Raji (cell line): Measurements from ENCODE around the gene NELL2.

ENCODE experiments used
- POLR2A ChIP-seq: IDR thresholded peaks from 2 replicates; pipeline ENCODE4 v1.6.1; 2011; ENCODE audit warnings: low read depth, low read length, control low read depth; ENCODE audit not compliant: insufficient read depth

NELL2 gene

DNA sequence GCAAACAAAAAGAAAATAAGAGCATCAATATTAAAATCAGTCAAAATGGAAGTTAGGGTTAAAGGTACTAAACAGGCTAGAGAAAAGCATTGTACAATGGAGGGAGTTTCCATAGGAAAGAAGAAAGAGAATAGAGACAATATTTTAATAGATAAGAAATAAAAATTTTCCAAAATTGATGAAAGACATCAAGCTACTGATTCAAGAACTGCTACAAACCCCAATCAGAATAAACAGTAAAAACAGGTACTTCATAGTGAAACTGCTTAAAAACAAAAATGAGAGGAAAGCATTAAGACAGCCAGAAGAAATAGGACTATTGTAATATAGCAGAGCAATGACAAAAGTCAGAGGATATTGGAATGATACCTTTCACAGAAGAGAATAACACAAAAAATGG, 413.4 kb downstream of the NELL2 start:
- no peak for TF ChIP-seq POLR2A

- no peak for TF ChIP-seq POLR2A
These were observed 415.9 kb downstream of the NELL2 start for GRCh38 chr12:44460261-44460660.

DNA sequence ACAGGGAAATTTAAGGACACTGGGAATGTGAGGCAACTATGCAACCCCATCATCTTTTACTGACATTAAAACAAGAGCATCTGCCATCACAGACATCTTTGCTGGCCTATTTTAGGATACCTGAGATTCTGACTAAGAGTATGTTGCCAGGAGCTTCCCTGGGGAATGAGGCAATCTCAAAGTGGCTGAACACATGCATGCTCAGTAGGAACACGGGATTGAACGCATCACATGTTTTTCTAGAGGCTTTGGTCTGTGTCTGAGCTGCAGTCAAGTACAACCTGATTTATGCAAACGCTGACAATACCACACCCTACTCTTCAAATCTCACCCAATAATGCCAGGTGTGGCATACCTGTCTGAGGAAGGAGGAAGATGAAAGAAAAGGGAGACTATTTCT, 416.5 kb downstream of the NELL2 start:
- TF ChIP-seq POLR2A = no peak
